ENCODE data around the gene ADGRL2.

The ADGRL2 gene

GRCh38 chr1:81887421-81888144 lies 86.8 kb downstream of the ADGRL2 start:
- Histone ChIP-seq H4K20me1 (ENCODE audit: insufficient read depth, low read length) (no peaks in the 10 kb centered on the region), H3K4me3 (ENCODE audit: low read length) (no peak overlapping the region), H3K9me3 (replicated peaks; ENCODE audit: insufficient read depth, low read length) (no peaks in the 10 kb centered on the region), H3K79me2 (ENCODE audit: low read length) (no peaks in the 10 kb centered on the region), H3F3A (ENCODE audit: insufficient read depth, low read length) (no peaks in the 10 kb centered on the region), H2AFZ (ENCODE audit: low read length) (no peak overlapping the region), H3K9ac (ENCODE audit: low read length) (no peak overlapping the region), H3K4me2 (ENCODE audit: low read depth, low read length) (no peak overlapping the region), H3K27ac (ENCODE audit: low read length) (no peak overlapping the region), H3K9me2 (replicated peaks; ENCODE audit: insufficient read depth, low read length) (no peaks in the 10 kb centered on the region), H3K36me3 (replicated peaks; ENCODE audit: insufficient read depth, low read length) (no peaks in the 10 kb centered on the region), H3K27me3 (replicated peaks; ENCODE audit: insufficient read depth, low read length) (no peaks in the 10 kb centered on the region), H3K4me1 (ENCODE audit: low read length) (no peaks in the 10 kb centered on the region)
- no peak for DNase-seq
- TF ChIP-seq EZH2 (optimal IDR thresholded peaks at IDR 0.05; ENCODE audit: low read depth, low read length) (no peak), EZH2phosphoT487 (IDR thresholded peaks at IDR 0.05; ENCODE audit: low read length) (no peak), CTCF (IDR thresholded peaks at IDR 0.05; ENCODE audit: low read length) (no peak)

DNA sequence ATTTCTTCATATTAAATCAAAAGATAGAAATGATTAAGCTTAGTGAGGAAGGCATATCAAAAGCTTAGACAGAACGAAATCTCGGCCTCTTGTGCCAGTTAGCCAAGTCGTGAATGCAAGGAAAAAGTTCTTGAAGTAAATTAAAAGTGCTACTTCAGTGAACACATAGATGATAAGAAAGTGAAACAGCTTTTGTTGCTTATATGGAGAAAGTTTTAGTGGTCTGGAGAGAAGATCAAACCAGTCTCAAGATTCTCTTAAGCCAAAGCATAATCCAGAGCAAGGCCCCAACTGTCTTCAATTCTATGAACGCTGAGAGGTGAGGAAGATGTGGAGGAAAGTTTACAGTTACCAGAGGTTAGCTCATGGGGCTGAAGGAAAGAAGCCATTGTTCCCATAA lies 88.4 kb downstream of the ADGRL2 start:
- H3K9ac ChIP-seq (ENCODE audit: low read length) = no peak overlapping the region
- no peaks in the 10 kb centered on the region for H3K79me2 ChIP-seq (ENCODE audit: low read length)
- TF ChIP-seq EZH2 (optimal IDR thresholded peaks at IDR 0.05; ENCODE audit: low read depth, low read length) = no peak
- no peak for TF ChIP-seq CTCF (IDR thresholded peaks at IDR 0.05; ENCODE audit: low read length)
- TF ChIP-seq EZH2phosphoT487 (IDR thresholded peaks at IDR 0.05; ENCODE audit: low read length) = no peak

GRCh38 chr1:81894867-81895266 lies 94.1 kb downstream of the ADGRL2 start:
- Histone ChIP-seq H3K9ac (ENCODE audit: low read length) (no peak overlapping the region), H4K20me1 (ENCODE audit: insufficient read depth, low read length) (no peaks in the 10 kb centered on the region), H3K4me1 (ENCODE audit: low read length) (no peaks in the 10 kb centered on the region), H3K36me3 (replicated peaks; ENCODE audit: insufficient read depth, low read length) (no peaks in the 10 kb centered on the region), H3K4me3 (ENCODE audit: low read length) (no peak overlapping the region), H3F3A (ENCODE audit: insufficient read depth, low read length) (no peaks in the 10 kb centered on the region; the same call in 1 of the 2 replicates), H3K79me2 (ENCODE audit: low read length) (no peaks in the 10 kb centered on the region), H2AFZ (ENCODE audit: low read length) (no peak overlapping the region), H3K27ac (ENCODE audit: low read length) (no peak overlapping the region), H3K9me2 (replicated peaks; ENCODE audit: insufficient read depth, low read length) (no peaks in the 10 kb centered on the region), H3K27me3 (replicated peaks; ENCODE audit: insufficient read depth, low read length) (0 out of 2 replicates have a peak, but pooled peaks cover 4% of the 10 kb centered on the region), H3K4me2 (ENCODE audit: low read depth, low read length) (no peak overlapping the region), H3K9me3 (replicated peaks; ENCODE audit: insufficient read depth, low read length) (no peaks in the 10 kb centered on the region)
- TF ChIP-seq EZH2phosphoT487 (IDR thresholded peaks at IDR 0.05; ENCODE audit: low read length) = no peak
- TF ChIP-seq CTCF (IDR thresholded peaks at IDR 0.05; ENCODE audit: low read length) = no peak
- no peak for TF ChIP-seq EZH2 (optimal IDR thresholded peaks at IDR 0.05; ENCODE audit: low read depth, low read length)
- DNase-seq = peak; percentile 87

More for the DNA sequence above, 88.4 kb downstream of the ADGRL2 start:
- Histone ChIP-seq H3K9me2 (replicated peaks; ENCODE audit: insufficient read depth, low read length) (no peaks in the 10 kb centered on the region), H2AFZ (ENCODE audit: low read length) (no peak overlapping the region), H4K20me1 (ENCODE audit: insufficient read depth, low read length) (no peaks in the 10 kb centered on the region), H3K27me3 (replicated peaks; ENCODE audit: insufficient read depth, low read length) (0 out of 2 replicates have a peak, but pooled peaks cover 4% of the 10 kb centered on the region), H3K4me3 (ENCODE audit: low read length) (no peak overlapping the region), H3K4me1 (ENCODE audit: low read length) (no peaks in the 10 kb centered on the region), H3F3A (ENCODE audit: insufficient read depth, low read length) (no peaks in the 10 kb centered on the region), H3K27ac (ENCODE audit: low read length) (no peak overlapping the region), H3K36me3 (replicated peaks; ENCODE audit: insufficient read depth, low read length) (no peaks in the 10 kb centered on the region), H3K4me2 (ENCODE audit: low read depth, low read length) (no peak overlapping the region), H3K9me3 (replicated peaks; ENCODE audit: insufficient read depth, low read length) (no peaks in the 10 kb centered on the region)
- DNase-seq = no peak

Data from MM.1S (cell line).